HG03039 (cell line): Measurements from ENCODE around the gene FMO3.

Experiments used
- ATAC-seq: cut with Tn5 transposase; IDR thresholded peaks from one replicate; pipeline ENCODE4 v1.9.1; 2021; ENCODE audit warnings: mild to moderate bottlenecking, moderate library complexity; ENCODE audit not compliant: unreplicated experiment

Gene FMO3

DNA sequence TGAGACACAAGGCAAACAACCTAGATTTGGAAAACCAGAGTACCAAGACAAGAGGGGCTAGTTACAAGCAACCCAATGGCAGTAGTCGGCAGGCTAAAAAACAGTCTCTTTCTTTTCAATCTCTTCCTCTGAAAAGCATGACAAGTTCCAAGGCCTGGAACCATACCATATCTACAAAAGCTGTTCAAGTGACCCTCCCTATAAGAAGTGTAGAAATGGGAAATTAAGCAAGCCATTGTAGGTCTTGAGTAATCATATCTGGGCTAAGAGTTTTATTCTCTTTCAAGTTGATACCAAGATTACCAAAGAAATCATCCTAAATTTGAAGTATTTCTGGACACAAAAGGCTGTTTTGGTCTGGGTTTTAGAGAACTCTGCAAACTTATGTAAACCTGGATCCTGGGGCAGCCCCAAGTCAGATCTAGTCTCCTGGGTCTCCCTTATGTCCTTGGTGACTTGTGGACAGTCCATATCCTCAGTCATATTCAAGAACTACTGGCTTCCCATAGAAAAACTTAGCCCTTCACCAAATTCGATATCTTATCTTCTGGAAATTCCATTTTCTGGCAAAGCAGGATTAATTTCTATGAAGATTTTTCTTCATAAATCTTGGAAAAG lies 24.7 kb downstream of the FMO3 start:
- ATAC-seq: no peak

DNA sequence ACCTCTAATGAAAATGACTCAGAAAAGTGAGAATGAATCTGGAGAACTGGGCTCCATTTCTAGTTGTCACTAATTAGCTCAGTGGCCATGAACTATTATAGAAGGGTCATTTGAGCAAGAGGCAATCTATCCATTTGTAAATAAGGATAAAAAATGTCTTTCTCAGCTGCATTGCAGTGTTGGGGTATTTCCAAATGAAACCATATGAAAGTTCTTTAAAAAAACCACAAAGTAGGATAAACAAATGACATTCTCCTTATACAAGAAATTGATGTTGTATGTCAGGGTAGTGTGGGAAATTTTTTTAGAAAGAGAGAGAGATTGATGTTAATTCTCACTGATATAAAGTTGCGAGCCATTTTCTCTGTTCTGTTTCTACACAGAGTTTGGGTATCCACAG lies 26.0 kb downstream of the FMO3 start:
- no peak for ATAC-seq

DNA sequence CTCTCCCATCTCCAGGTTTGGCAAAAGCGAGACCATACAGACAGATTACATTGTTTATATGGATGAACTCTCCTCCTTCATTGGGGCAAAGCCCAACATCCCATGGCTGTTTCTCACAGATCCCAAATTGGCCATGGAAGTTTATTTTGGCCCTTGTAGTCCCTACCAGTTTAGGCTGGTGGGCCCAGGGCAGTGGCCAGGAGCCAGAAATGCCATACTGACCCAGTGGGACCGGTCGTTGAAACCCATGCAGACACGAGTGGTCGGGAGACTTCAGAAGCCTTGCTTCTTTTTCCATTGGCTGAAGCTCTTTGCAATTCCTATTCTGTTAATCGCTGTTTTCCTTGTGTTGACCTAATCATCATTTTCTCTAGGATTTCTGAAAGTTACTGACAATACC lies 26.4 kb downstream of the FMO3 start:
- no peak for ATAC-seq

- no peak for ATAC-seq
These were observed 28.9 kb downstream of the FMO3 start for GRCh38 chr1:171119648-171120047.

DNA sequence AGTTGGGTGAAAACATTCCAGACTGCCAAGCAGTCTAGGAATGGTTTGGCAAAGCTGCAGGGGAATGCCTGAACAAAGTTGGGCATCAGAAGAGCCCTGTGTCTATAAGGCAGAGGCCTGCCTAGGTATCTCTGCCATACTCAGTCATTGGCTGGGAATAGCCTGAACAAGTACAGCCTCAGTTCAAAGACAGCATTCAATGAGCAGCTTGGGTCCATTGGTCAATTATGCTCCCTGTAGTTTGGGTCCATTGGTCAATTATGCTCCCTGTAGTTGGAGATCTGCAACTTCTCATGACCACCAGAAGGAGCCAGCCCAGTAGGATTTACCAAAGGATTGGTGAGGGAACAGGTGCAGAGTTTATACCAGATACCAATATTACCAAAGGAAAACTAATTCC lies 31.6 kb downstream of the FMO3 start:
- ATAC-seq: no peak

GRCh38 chr1:171122893-171123292 lies 32.2 kb downstream of the FMO3 start:
- ATAC-seq: no peak

DNA sequence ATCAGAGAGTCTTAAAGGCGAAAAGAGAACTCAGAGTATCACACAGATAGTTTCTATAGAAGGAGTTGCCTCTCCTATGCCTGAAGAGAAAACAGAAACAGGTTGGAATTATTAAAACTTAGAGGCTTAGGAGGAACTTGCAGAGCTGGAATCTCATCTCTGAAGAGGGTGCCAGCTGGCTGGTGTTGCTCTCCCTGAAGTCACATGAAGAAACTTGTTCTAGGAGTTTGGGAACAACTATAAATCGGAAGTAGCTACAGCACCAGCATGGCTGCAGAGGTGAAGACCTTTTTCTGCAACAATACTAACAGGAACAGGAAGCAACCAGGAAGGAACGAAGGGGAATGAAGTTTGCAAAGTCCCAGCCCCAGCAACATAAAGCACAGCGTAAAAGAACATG lies 35.8 kb downstream of the FMO3 start:
- ATAC-seq: no peak

- no peak for ATAC-seq
These were observed 36.4 kb downstream of the FMO3 start for GRCh38 chr1:171127099-171127498.

GRCh38 chr1:171127501-171127900 lies 36.8 kb downstream of the FMO3 start:
- ATAC-seq: no peak

DNA sequence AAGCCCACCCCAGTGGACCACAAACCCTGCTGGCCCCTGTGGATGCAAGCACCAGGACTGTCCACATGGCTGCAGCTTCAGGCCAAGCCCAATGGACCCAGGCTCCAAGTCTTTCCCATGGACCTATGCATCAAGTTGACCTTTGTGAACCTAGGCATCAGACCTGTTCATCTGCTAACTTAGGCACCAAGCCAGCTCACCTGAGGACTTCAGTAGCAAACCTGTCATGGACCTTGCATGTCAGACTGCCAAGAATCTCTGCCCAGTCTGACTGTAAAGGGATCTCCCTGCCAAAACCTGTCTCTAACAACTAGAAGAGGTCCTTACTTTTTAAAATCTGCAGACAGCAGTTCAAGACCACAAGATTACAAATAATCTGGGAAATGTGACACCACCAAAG lies 37.8 kb downstream of the FMO3 start:
- ATAC-seq: no peak

- no peak for ATAC-seq
These were observed 43.7 kb downstream of the FMO3 start for GRCh38 chr1:171134204-171134923.

GRCh38 chr1:171137580-171137979 lies 46.9 kb downstream of the FMO3 start:
- ATAC-seq: no peak

DNA sequence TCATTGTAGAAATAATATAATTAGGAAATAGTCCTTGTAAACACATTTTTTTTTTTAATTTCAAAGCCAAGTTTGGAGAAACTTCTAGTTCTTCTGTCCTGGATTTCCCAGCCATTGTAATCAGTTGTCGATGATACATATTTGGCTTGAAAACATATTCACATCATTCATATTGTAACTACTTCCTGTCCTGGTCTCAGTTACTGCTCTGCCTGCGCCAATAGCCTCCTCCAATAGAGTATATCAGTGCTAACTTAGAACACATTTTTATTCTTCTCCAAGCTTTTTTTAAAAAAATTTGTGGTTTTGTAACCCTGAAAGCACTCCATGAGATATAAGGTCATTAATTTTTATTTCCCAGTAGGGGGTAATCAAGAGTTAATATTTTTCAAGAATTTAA lies 48.3 kb downstream of the FMO3 start:
- ATAC-seq: no peak

GRCh38 chr1:171139890-171140289 lies 49.2 kb downstream of the FMO3 start:
- no peak for ATAC-seq

- no peak for ATAC-seq
These were observed 49.7 kb downstream of the FMO3 start for GRCh38 chr1:171140401-171140800.

GRCh38 chr1:171140956-171141687 lies 50.4 kb downstream of the FMO3 start:
- no peak for ATAC-seq

- no peak for ATAC-seq
These were observed 51.1 kb downstream of the FMO3 start for GRCh38 chr1:171141688-171142415.

DNA sequence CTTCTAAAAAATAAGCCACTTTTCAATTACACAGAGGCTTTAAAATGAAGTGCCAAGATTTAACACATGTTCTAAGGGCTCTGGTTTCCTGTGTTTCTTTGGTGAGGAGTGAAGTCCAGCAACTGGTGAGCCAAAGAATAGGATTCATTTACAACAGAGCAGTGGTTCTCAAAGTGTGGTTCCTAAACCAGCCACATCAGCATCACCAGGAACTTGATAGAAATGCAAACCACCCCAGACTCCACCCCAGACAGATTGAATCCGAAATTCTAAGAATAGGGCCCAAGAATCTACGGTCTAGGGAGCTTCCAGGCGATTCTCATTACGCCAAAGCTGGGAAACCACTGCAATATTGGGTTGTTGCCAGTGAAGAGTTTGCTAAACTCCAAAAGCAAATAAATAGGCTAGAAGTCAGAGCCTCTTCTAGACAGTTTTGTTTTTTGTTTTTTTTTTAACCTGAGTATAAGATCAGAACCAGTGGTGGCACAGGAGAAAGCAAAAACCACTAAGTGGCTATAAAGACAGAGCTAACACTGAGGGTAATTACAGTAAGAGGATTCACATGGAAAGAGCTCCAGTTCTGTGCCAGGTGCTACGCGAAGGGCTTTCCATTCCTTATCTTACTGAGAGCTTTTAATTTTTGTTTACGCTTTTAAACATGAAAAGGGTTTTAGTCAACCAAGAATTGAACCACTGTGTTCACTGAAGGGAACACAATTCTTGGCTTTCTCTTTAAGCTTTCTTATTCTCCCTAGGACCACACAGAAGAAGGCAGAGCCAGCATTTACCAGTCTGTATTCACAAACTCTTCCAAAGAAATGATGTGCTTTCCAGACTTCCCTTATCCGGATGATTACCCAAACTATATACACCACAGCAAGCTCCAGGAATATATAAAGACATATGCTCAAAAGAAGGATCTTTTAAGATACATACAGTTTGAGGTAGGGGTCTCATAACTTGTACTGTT lies 52.0 kb downstream of the FMO3 start:
- ATAC-seq: no peak

GRCh38 chr1:171150156-171150555 lies 59.5 kb downstream of the FMO3 start:
- ATAC-seq: no peak

DNA sequence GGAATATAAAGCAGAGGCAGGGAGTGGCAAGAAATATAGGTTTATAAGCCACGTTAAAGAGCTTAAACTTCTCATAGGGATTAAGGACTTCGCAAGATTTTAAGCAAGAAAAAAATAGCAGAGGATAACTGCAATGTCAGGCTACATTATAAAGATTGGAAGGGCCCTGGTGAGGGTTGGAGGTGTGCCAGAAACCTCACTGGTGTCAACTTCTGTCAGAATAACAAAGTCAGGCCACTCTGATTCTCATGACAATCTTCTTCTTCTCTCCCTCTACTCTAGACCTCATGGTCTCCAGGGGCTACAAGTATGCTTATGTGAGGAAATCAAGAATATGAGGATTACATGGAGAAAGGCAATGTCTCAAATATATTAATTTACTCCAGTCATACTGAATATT lies 61.8 kb downstream of the FMO3 start:
- ATAC-seq: no peak
